Renal cortex interstitium (tissue), 11 donors: ENCODE results near the gene RAB10. TPM values are rescaled to one million over a fixed set of nuclear protein-coding genes. Genes with fewer than 3 reads are reported as not detected.
A peak's percentile ranks its signal among the peaks of the same experiment; 100 is the strongest.

ENCODE experiments used
- DNase-seq, 11 donors: peaks; one replicate each; pipeline ENCODE4 v3.0.0-alpha.2; 2013; ENCODE audit warnings: low read depth in 9 of 11, low spot score in 4 of 11; ENCODE audit errors: extremely low read depth in 1 of 11
- polyA plus RNA-seq, 3 donors: library from polyadenylated mRNA; unstranded; fragments of 120-200 nt; gene quantifications; one replicate each; pipeline ENCODE4 v1.2.1, GENCODE V29; 2013; ENCODE audit not compliant: insufficient read length in 3 of 3

Gene RAB10
- polyA plus RNA-seq, 3 donors, result 126 to 164 (median 145) TPM

DNA sequence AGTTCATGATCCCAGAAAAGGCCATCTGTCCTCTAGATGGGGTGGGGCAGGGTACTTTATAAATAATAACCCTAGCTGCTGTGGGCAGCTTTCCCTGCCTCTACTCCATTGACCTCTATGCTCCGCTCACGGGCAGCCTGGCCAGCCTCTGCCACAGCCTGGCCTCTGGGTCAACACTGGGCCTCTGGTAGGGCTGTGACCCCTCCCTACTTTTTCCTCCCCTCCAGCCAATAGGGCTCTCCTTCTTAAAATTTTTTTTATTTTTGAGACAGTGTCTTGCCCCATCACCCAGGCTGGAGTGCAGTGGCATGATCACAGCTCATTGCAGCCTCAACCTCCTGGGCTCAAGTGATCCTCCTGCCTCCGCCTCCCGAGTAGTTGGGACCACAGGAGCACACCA, 134.9 kb downstream of the RAB10 start:
- no peak for DNase-seq

GRCh38 chr2:26169226-26169625, 135.3 kb downstream of the RAB10 start:
- no peak for DNase-seq

GRCh38 chr2:26169681-26170414, 136.0 kb downstream of the RAB10 start:
- DNase-seq, result no peak

DNA sequence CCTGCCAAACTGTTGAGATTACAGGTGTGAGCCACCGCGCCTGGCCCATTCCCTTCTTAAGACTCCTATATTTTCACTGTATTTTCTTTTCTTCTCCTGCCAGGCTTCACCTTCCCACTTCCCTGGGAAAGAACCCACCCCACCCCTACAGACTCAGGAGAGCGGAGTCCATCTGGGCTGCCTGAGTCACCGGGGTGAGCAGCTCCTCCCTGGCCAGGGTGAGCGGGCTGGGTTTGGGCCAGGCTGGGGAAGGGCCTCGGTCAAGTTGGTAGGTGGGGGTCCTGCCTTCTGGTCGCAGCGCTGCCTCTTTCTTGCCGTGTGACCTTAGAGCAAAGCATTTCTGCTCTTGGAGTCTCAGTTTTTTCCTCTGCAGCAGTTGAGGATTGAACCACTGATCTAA, 136.9 kb downstream of the RAB10 start:
- DNase-seq, result no peak

DNA sequence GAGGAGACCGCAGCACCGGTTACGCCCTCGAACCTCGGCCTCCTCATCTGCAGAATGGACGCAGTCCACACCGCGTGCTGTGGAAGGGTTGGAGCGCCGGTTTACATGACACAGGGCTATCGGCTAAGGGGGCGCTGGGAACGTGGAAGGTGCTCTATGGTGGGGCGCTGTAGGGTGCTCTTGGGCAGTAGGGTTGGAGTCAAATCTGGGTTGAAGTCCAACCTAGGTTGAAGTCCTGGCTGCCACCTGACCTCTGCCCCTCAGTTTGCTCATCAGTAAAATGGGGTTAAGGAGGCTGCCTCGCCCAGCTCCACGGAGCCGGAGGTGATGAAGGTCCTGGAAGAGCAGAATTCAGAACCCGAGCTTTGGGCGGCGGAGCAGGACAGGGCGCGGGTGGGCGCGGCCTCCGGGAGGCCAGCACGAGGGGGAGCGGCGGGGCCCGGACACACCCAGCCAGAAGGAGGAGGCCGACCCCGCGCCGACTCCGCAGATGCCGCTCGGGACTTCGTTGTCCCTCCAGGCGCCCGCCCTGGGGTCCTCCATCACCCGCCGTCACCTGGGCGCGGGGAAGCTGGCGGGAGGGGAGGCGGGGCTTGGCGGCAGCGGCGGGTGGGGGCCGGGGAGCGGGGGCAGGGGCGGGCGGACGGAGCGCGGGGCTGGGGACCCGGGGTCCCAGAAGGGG, 138.4 kb downstream of the RAB10 start:
- DNase-seq, result no peak

- DNase-seq, result no peak
These were observed 139.2 kb downstream of the RAB10 start, which contains the start of gene GAREM2 for GRCh38 chr2:26172871-26173775. GAREM2 (plus strand) TSS chr2:26173088; CDS start chr2:26173221, 133 bp downstream.

- no peak for DNase-seq
These were observed 140.0 kb downstream of the RAB10 start for GRCh38 chr2:26173776-26174482.

DNA sequence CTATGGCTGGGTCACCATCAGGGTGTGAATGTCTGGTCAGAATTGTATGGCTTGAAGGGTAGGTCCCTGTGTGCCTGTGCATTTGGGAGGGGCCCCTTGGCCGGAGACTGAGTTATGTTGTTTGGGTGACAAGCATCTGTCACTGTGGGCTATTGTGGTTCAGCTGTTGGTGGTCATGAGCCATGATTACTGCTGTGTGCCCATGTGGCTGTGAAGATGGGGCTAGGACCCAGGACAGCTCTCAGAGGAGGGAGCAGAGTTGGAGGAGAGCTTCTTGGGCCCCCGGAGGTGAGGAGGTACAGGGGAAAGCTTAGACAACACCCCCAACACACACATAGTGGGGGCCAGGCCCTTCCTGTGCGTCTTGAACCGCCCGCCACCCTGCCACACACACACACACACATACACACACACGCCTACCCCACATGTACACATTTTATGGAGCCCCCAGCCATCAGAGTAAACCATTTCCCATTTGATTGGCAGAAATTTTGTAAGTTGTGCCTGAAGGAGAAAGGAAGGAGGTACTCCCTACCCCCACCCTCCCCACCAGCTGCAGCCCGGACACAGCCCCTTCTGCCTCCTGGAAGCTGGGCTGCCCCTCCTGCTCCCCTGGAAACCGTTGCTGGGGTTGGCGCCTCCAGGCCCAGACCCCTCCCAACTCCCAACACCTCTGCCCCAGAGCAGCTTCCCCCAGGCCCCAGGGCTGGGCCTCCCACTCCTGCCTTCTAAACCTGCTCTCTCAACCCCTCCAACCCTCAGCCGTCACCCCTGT, 141.0 kb downstream of the RAB10 start:
- DNase-seq, result no peak

GRCh38 chr2:26175466-26176278, 141.8 kb downstream of the RAB10 start:
- no peak for DNase-seq

GRCh38 chr2:26176279-26176615, 142.4 kb downstream of the RAB10 start:
- no peak for DNase-seq

DNA sequence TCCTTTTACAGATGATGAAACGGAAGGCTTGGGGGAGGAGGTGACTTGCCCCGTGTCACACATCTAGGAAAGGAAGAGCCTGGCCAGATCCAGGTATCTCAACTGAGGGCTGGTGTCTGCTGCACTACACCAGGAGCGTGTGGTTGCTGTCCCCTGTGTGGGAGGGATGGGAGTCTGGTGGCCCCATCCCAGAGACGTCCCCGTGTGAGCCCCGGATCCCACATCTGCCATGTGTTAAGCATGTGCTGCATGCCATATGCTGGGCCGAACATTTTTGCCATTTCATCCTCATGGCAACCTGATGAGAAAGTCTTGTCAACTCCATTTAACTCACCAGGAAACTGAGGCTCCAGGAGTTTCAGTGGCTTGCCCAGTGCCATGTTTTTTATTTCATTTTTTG, 143.2 kb downstream of the RAB10 start:
- no peak for DNase-seq

GRCh38 chr2:26178246-26178645, 144.4 kb downstream of the RAB10 start:
- DNase-seq, result no peak

- DNase-seq, result peak in 1 of 11 donors; percentile 49
These were observed 145.0 kb downstream of the RAB10 start for GRCh38 chr2:26178746-26179436.

DNA sequence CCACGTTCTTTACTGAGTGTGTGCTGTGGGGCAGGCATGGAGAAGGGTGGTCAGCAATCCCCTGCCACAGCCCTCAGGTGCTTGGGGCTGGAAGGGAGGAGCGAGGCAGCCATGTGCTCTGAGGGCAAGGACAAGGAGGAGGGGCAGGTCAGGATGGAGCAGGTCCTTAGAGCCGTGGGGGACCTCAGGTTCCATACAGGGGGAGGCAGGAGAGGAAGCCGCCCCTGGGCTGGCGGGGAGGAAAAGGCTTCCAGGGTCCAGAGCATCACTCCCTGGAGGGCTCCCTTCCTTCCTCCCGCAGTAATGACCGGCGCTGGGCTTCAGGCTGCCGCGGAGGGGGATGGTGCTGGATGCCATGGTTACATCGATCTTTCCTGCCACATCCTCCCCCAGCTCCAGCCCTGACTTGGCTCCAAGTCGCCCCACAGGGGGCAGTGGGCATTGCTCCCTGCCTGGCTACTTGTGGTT, 145.6 kb downstream of the RAB10 start:
- DNase-seq, result no peak

- no peak for DNase-seq
These were observed 148.6 kb downstream of the RAB10 start for GRCh38 chr2:26182441-26182840.

GRCh38 chr2:26182887-26183630, 149.2 kb downstream of the RAB10 start:
- DNase-seq, result no peak
